IPS-15b (cell line): Measurements from ENCODE around the gene LRRC7.

ENCODE experiments used
- H3K27me3 ChIP-seq: one replicate; pipeline ENCODE4 v1.6.1; 2013; ENCODE audit warnings: low read length; ENCODE audit not compliant: control insufficient read depth, insufficient read depth
- H3K36me3 ChIP-seq: one replicate; pipeline ENCODE4 v1.6.1; 2013; ENCODE audit warnings: low read length; ENCODE audit not compliant: control insufficient read depth, insufficient read depth
- H3K4me1 ChIP-seq: one replicate; pipeline ENCODE4 v1.6.1; 2013; ENCODE audit warnings: mild to moderate bottlenecking, low read length; ENCODE audit not compliant: control insufficient read depth, insufficient read depth
- H3K4me3 ChIP-seq: one replicate; pipeline ENCODE4 v1.5.1; 2013; ENCODE audit warnings: low read depth, low read length
- H3K9ac ChIP-seq: one replicate; pipeline ENCODE4 v1.6.1; 2013; ENCODE audit warnings: low read depth, mild to moderate bottlenecking, low read length
- H3K9me3 ChIP-seq: one replicate; pipeline ENCODE4 v1.6.1; 2013; ENCODE audit warnings: mild to moderate bottlenecking, low read length; ENCODE audit not compliant: control insufficient read depth, insufficient read depth

LRRC7 gene

DNA sequence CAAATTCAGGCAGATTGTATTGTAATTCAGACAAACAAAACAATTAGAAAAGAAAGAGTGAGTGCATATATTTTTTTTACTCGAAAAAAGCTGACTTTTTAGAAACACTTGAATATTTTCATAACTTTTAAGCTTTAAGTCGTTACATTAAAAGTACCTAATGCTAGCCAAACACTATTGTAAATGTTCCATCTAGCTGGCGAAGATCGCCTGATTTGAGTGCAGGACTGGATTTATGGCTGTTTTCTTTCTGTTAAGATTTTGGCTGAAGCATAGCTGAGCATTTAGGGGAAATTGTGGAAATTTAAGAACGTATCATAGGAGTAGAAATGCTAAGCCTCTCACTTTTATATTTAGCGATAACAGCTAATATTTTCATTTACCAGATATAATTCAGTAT lies 24.6 kb downstream of the LRRC7 start:
- H3K9me3 ChIP-seq: no peaks in the 10 kb centered on the region
- no peaks in the 10 kb centered on the region for H3K36me3 ChIP-seq
- H3K27me3 ChIP-seq: no peaks in the 10 kb centered on the region
- H3K4me1 ChIP-seq: no peaks in the 10 kb centered on the region
- H3K9ac ChIP-seq: no peak overlapping the region
- H3K4me3 ChIP-seq: no peak overlapping the region

DNA sequence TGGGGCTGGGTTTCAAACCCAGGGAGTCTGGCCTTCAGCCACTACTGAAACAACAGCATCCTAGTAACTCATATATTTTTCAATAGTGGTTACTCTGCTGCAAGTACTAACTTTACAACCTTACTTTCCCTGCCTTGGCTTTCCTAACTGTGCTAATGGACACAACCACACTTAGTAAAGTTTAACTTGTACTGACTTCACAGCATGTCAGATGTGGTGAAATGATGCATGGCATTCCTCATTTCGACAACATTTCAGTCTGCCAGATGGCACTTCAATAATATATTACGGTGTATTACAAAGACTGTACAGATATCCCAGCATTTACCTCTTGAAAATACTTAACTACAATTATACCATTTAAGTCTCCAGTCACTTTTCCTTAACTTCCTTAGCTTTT lies 27.8 kb downstream of the LRRC7 start:
- Histone ChIP-seq H3K9ac (no peak overlapping the region), H3K27me3 (no peaks in the 10 kb centered on the region), H3K9me3 (no peaks in the 10 kb centered on the region), H3K4me3 (no peak overlapping the region), H3K36me3 (no peaks in the 10 kb centered on the region), H3K4me1 (no peaks in the 10 kb centered on the region)

DNA sequence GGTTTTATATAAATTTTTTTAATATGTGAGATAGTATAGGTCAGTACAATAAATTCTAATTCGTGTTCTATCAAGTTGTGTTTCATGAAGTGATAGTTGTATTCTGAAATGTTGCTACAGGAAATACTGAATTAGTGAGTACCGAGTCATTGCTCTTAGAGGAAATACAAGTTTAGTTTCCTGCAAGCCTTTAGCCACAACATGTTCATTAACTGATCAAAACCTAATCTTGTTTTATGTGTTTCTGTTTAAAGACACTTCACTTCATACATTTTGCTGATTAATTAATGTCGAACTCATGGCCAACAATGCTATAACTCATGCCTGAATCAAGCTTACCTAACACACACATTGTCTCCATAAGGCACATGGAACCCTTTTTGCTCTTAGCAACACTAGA lies 43.6 kb downstream of the LRRC7 start:
- Histone ChIP-seq H3K4me3 (no peak overlapping the region), H3K9ac (no peak overlapping the region), H3K9me3 (no peaks in the 10 kb centered on the region), H3K36me3 (no peaks in the 10 kb centered on the region), H3K4me1 (no peaks in the 10 kb centered on the region), H3K27me3 (no peaks in the 10 kb centered on the region)

DNA sequence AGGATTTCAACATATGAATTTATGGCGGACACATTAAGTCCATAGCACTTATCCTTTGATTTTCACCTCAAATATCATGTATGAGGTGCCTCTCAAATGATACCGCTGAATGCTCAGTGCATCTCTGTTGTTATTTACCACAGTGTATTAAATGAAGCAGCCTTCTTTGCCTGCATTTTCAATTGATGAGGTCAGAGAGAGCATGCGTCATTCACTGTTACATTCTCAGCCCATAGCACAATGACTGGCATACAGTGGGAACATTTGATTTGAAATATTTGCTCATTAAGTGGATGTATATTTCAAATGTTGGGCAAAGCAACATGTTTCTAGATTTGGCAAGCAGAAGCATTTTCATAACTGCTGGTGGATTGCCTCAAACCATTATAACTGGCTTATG lies 45.7 kb downstream of the LRRC7 start:
- no peak overlapping the region for H3K9ac ChIP-seq
- no peaks in the 10 kb centered on the region for H3K4me1 ChIP-seq
- no peaks in the 10 kb centered on the region for H3K9me3 ChIP-seq
- no peak overlapping the region for H3K4me3 ChIP-seq
- no peaks in the 10 kb centered on the region for H3K36me3 ChIP-seq
- H3K27me3 ChIP-seq: no peaks in the 10 kb centered on the region

DNA sequence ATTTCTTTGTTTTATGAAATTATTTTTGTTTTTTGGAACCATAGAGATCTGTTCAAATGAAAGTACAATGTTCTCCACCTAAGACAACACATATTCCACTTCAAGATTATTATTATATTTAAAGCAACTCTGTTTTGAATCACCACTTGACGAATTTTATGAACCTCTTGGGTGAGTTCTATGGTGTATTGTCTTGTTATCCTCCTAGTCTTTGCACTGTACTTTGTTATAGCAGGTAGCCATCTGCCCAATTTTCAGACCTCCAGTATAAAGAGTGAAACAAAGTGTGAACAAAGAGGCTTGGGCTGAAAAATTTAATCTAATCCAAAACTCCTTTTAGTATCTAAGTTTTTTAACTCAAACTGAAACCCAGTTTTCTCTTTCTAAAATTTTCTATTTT lies 71.0 kb downstream of the LRRC7 start:
- Histone ChIP-seq H3K4me3 (no peak overlapping the region), H3K27me3 (no peaks in the 10 kb centered on the region), H3K9me3 (no peaks in the 10 kb centered on the region), H3K4me1 (no peaks in the 10 kb centered on the region), H3K9ac (no peak overlapping the region), H3K36me3 (no peaks in the 10 kb centered on the region)

DNA sequence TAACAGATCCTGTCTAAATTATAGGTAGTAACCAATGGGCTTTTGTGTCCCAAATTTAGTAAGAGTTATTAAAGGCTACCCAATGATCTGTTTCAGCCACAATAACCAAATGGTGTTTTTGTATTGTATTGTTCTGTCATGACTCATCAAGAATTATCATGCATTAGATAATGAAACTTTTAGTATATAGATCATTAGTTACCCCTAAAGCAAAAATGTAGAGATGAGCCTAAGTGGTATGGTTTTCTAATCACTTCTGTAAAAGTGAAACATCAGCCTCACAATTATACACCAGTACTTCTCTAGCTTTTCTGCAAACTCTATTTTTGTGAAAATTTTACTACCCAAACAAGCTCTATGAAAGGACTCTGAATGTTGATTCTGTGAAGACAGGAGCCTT lies 71.4 kb downstream of the LRRC7 start:
- no peaks in the 10 kb centered on the region for H3K27me3 ChIP-seq
- H3K9ac ChIP-seq: no peak overlapping the region
- no peaks in the 10 kb centered on the region for H3K36me3 ChIP-seq
- H3K4me3 ChIP-seq: no peak overlapping the region
- no peaks in the 10 kb centered on the region for H3K4me1 ChIP-seq
- H3K9me3 ChIP-seq: no peaks in the 10 kb centered on the region

DNA sequence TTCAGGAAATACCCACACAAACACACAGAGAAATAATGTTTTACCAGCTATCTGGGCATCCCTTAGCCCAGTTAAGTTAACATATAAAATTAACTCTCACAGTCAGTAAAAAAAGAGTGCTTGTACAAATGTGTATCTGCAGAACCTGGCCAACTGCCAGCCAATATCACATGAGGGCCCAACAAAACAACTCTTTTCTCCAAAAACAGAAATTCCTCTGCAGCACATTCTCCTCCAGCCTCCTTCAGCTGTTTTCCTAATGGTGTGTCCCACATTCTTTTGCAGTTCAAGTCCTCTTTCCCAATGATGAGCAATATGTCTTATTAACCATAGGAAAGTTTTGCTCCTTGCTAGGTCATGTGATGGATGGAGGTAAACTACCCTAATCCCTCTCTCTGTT lies 75.5 kb downstream of the LRRC7 start:
- no peak overlapping the region for H3K9ac ChIP-seq
- H3K4me1 ChIP-seq: no peaks in the 10 kb centered on the region
- H3K27me3 ChIP-seq: no peaks in the 10 kb centered on the region
- H3K9me3 ChIP-seq: no peaks in the 10 kb centered on the region
- no peaks in the 10 kb centered on the region for H3K36me3 ChIP-seq
- H3K4me3 ChIP-seq: no peak overlapping the region

DNA sequence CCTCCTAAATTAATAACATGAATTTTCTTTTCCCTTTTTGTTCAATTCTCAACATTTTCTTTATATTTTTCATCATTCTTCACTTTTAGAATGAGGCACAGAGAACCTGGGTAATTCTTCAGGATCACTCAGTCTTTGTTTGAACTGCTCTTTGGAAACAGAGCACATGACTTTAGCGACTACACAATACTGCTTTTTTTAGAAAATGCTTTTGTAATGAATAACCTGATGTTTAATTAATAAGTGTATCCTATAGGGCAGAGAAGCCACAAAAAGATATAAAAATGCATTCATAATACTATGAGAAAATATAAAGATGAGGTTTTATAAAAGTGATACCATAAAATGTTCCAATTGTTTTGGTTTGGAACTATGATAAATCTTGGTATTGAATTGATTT lies 77.8 kb downstream of the LRRC7 start:
- Histone ChIP-seq H3K9ac (no peak overlapping the region), H3K9me3 (no peaks in the 10 kb centered on the region), H3K36me3 (no peaks in the 10 kb centered on the region), H3K4me3 (no peak overlapping the region), H3K4me1 (no peaks in the 10 kb centered on the region), H3K27me3 (no peaks in the 10 kb centered on the region)

DNA sequence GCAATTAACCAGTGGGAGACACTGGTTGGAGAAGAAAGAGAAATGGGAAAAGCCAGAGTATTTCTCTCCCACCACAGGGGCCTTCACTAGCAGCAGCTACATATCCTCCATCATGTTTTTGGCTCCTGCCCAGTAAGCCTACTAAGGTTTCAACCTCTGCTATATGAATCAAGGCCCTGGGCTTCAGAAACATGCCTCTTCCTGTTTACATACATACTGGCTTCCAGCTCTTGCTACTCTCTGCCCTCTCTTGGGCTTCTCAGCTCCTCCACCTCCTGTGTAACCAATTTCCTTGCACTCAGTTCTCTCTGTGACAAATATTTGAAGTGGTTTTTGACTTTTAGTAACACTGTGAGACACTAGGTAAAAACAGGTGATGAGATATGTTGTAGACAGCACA lies 80.8 kb downstream of the LRRC7 start:
- no peak overlapping the region for H3K4me3 ChIP-seq
- H3K36me3 ChIP-seq: no peaks in the 10 kb centered on the region
- H3K9ac ChIP-seq: no peak overlapping the region
- H3K27me3 ChIP-seq: no peaks in the 10 kb centered on the region
- H3K9me3 ChIP-seq: no peaks in the 10 kb centered on the region
- H3K4me1 ChIP-seq: no peaks in the 10 kb centered on the region

DNA sequence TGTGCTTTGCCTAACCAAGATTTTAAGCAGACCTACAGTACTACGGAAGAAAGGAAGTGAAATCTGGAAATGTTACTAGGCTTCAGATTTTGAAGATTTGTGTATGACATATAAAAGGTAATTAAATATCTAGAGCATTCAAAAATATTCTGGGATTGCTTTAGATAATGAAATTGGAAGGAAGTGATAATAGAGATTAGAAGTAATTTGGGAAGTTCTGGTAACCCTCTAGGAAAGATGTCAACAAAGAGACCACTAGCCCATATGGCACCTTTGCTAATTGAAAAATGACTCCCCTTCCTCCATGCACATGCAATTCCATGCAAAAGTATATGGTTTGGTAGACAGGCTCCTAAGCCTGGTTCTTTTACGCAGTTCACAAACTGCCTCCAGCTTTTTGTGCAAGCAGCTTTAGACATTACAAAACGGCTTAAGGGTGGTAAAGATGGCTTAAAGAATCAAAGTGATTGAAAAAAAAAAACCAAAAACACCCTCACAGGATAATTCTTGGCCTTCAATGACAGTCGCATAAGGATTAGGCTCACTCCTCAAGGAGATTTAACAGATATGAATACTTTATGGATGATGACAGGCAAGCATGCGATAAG lies 81.8 kb downstream of the LRRC7 start:
- no peaks in the 10 kb centered on the region for H3K36me3 ChIP-seq
- H3K4me1 ChIP-seq: no peaks in the 10 kb centered on the region
- no peak overlapping the region for H3K9ac ChIP-seq
- no peak overlapping the region for H3K4me3 ChIP-seq
- no peaks in the 10 kb centered on the region for H3K27me3 ChIP-seq
- H3K9me3 ChIP-seq: no peaks in the 10 kb centered on the region

DNA sequence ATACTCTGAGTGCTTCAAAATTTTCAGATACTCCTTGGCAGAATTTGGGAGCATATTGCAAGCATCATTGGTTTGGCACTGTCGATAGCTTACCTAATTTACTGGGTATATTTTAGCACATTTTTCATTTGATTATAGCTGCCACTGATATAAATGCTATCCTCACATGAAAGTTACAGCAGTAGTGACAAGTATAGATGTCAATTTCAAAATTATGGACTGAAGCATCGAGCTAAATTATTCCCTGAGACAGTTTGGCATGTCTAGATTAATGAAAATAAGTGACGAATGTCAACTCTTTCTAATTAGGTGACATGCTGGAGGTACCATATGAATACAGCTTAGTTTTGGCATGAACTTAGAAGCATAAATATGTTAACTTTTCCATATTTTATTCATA lies 83.1 kb downstream of the LRRC7 start:
- Histone ChIP-seq H3K9ac (no peak overlapping the region), H3K9me3 (no peaks in the 10 kb centered on the region), H3K4me3 (no peak overlapping the region), H3K36me3 (no peaks in the 10 kb centered on the region), H3K27me3 (no peaks in the 10 kb centered on the region), H3K4me1 (no peaks in the 10 kb centered on the region)

DNA sequence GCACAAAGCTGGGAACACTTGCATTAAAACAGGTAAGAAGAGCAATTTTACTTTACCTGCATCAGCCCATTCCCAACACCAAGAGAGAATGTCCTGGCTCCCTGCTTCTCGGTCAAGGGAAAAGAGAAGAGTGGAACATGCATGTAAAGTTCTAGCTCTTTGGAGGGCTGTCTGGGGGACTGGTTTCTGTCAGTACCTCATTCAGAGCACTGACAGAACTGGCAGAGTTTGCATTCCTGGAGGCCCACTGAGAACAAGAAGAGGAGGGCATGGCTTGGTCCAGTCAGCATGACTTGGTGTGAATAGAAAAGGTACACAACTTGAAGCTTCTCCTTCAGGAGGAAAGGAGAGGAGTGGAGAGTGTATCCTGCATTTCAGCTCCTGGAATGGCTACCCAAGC lies 83.9 kb downstream of the LRRC7 start:
- no peaks in the 10 kb centered on the region for H3K9me3 ChIP-seq
- H3K27me3 ChIP-seq: no peaks in the 10 kb centered on the region
- H3K36me3 ChIP-seq: no peaks in the 10 kb centered on the region
- H3K9ac ChIP-seq: no peak overlapping the region
- no peaks in the 10 kb centered on the region for H3K4me1 ChIP-seq
- H3K4me3 ChIP-seq: no peak overlapping the region

DNA sequence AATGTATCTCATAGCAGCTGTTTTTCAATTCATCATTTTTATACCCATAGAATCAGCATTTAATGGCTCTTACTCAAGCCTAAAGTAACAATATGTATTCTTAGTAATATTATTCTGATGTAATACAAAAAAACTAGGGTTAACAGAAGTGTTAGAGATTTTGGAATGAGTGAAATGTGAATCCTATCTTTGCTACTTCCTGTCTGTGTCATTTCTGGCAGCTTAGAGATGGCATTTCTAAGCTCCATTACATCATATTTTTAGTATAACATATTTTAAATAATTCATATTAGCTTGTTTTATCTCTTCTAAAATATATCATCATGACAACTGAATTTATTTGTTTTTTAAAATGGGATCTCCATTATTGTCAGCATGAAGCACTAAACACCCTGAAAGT lies 90.2 kb downstream of the LRRC7 start:
- no peaks in the 10 kb centered on the region for H3K4me1 ChIP-seq
- H3K9me3 ChIP-seq: no peaks in the 10 kb centered on the region
- no peaks in the 10 kb centered on the region for H3K27me3 ChIP-seq
- no peaks in the 10 kb centered on the region for H3K36me3 ChIP-seq
- no peak overlapping the region for H3K4me3 ChIP-seq
- H3K9ac ChIP-seq: no peak overlapping the region
